GM18861 (cell line): ENCODE measurements around the gene CARTPT.
A peak's percentile ranks its signal among the peaks of the same experiment; 100 is the strongest.

ENCODE experiments used
- ATAC-seq: cut with Tn5 transposase; IDR thresholded peaks from one replicate; pipeline ENCODE4 v1.9.1; 2021; ENCODE audit not compliant: unreplicated experiment

The CARTPT gene

GRCh38 chr5:71737931-71738539 is 19.0 kb downstream of the CARTPT start:
- no peak for ATAC-seq

- no peak for ATAC-seq
These were observed 19.7 kb downstream of the CARTPT start for GRCh38 chr5:71738662-71739361.

GRCh38 chr5:71740015-71740753 is 21.1 kb downstream of the CARTPT start:
- ATAC-seq, result peak; percentile 93

GRCh38 chr5:71743155-71743554 is 24.1 kb downstream of the CARTPT start:
- ATAC-seq, result no peak

- ATAC-seq, result no peak
These were observed 25.1 kb downstream of the CARTPT start for GRCh38 chr5:71744009-71744790.

GRCh38 chr5:71747182-71747581 is 28.1 kb downstream of the CARTPT start:
- ATAC-seq, result no peak

GRCh38 chr5:71748360-71748759 is 29.3 kb downstream of the CARTPT start:
- ATAC-seq, result no peak

- no peak for ATAC-seq
These were observed 32.3 kb downstream of the CARTPT start for GRCh38 chr5:71751422-71751821.

GRCh38 chr5:71752441-71753190 is 33.5 kb downstream of the CARTPT start:
- ATAC-seq, result no peak

GRCh38 chr5:71757590-71758543 is 38.8 kb downstream of the CARTPT start:
- peak; percentile 90 for ATAC-seq

GRCh38 chr5:71762826-71763225 is 43.8 kb downstream of the CARTPT start:
- no peak for ATAC-seq

GRCh38 chr5:71767661-71768060 is 48.6 kb downstream of the CARTPT start:
- ATAC-seq, result no peak

- ATAC-seq, result no peak
These were observed 50.2 kb downstream of the CARTPT start for GRCh38 chr5:71769287-71769686.

GRCh38 chr5:71770381-71770780 is 51.3 kb downstream of the CARTPT start:
- ATAC-seq, result no peak
